Mesenchymal stem cell (in vitro differentiated cells and primary cell): ENCODE results near the gene CHD3.
A peak's percentile ranks its signal among the peaks of the same experiment; 100 is the strongest.

Experiments used
- DNase-seq: peaks from one replicate; pipeline ENCODE4 v3.0.0-alpha.2; 2013
- H2AFZ ChIP-seq: one replicate; pipeline ENCODE4 v1.6.1; 2013; ENCODE audit warnings: low read depth, mild to moderate bottlenecking, control low read depth, inconsistent platforms, low read length, moderate library complexity
- H2AK5ac ChIP-seq: 2 replicates; pipeline ENCODE4 v1.6.1; 2013; ENCODE audit warnings: low read length, moderate library complexity, mild to moderate bottlenecking, inconsistent platforms; ENCODE audit not compliant: severe bottlenecking
- H2BK120ac ChIP-seq: one replicate; pipeline ENCODE4 v1.6.1; 2013; ENCODE audit warnings: low read depth, mild to moderate bottlenecking, inconsistent platforms, low read length, moderate library complexity
- H2BK12ac ChIP-seq, 2 experiments: one replicate each; pipeline ENCODE4 v1.6.1; 2013; ENCODE audit warnings: inconsistent platforms in 2 of 2, low read length in 2 of 2, mild to moderate bottlenecking in 2 of 2, moderate library complexity in 2 of 2, control low read depth in 1 of 2
- H2BK15ac ChIP-seq: one replicate; pipeline ENCODE4 v1.6.1; 2013; ENCODE audit warnings: mild to moderate bottlenecking, low read depth, inconsistent platforms; ENCODE audit not compliant: poor library complexity, severe bottlenecking
- H2BK5ac ChIP-seq: 2 replicates; pipeline ENCODE4 v1.6.1; 2013; ENCODE audit warnings: low read depth, mild to moderate bottlenecking, low read length, control low read depth, inconsistent platforms; ENCODE audit not compliant: poor library complexity, severe bottlenecking
- H3K14ac ChIP-seq, 2 experiments: one replicate each; pipeline ENCODE4 v1.6.1; 2013; ENCODE audit warnings: inconsistent platforms in 2 of 2, low read length in 2 of 2, control low read depth in 1 of 2, mild to moderate bottlenecking in 1 of 2, moderate library complexity in 1 of 2
- H3K18ac ChIP-seq, 2 experiments: one replicate each; pipeline ENCODE4 v1.6.1; 2013; ENCODE audit warnings: inconsistent platforms in 2 of 2, low read length in 2 of 2, control low read depth in 1 of 2, low read depth in 1 of 2, mild to moderate bottlenecking in 1 of 2
- H3K23ac ChIP-seq, 2 experiments: one replicate each; pipeline ENCODE4 v1.6.1; 2013; ENCODE audit warnings: inconsistent platforms in 2 of 2, low read length in 2 of 2, mild to moderate bottlenecking in 2 of 2, moderate library complexity in 2 of 2, control low read depth in 1 of 2
- H3K27ac ChIP-seq: 2 replicates; pipeline ENCODE4 v1.5.1; 2013; ENCODE audit warnings: mild to moderate bottlenecking, moderate library complexity, low read length, control low read depth, inconsistent platforms; ENCODE audit not compliant: poor library complexity, severe bottlenecking
- H3K27me3 ChIP-seq, 2 experiments: 2 replicates each; pipeline versions ENCODE4 v1.6.1 to v1.7.0; 2013; ENCODE audit warnings: low read length in 2 of 2, mild to moderate bottlenecking in 2 of 2, moderate library complexity in 2 of 2, control low read depth in 1 of 2, inconsistent platforms in 1 of 2; ENCODE audit not compliant: control insufficient read depth in 1 of 2, insufficient read depth in 1 of 2
- H3K36me3 ChIP-seq, 2 experiments: 2 replicates each; pipeline versions ENCODE4 v1.6.1 to v1.7.0; 2013; ENCODE audit warnings: low read length in 2 of 2, control low read depth in 1 of 2, inconsistent platforms in 1 of 2, low read depth in 1 of 2, mild to moderate bottlenecking in 1 of 2; ENCODE audit not compliant: insufficient read depth in 2 of 2, control insufficient read depth in 1 of 2
- H3K4ac ChIP-seq, 2 experiments: one replicate each; pipeline ENCODE4 v1.6.1; 2013; ENCODE audit warnings: inconsistent platforms in 2 of 2, low read length in 2 of 2, mild to moderate bottlenecking in 2 of 2, moderate library complexity in 2 of 2, control low read depth in 1 of 2, low read depth in 1 of 2
- H3K4me1 ChIP-seq: 2 replicates; pipeline ENCODE4 v1.6.1; 2013; ENCODE audit warnings: low read depth, low read length, control low read depth; ENCODE audit not compliant: control insufficient read depth, insufficient read depth
- H3K4me2 ChIP-seq: 2 replicates; pipeline ENCODE4 v1.6.1; 2013; ENCODE audit warnings: low read length, mild to moderate bottlenecking, inconsistent platforms; ENCODE audit not compliant: poor library complexity, severe bottlenecking
- H3K4me3 ChIP-seq, 2 experiments: 2 replicates each; pipeline versions ENCODE4 v1.5.1 to v1.7.0; 2013; ENCODE audit warnings: low read length in 2 of 2, mild to moderate bottlenecking in 2 of 2, control low read depth in 1 of 2, low read depth in 1 of 2; ENCODE audit not compliant: insufficient read depth in 1 of 2
- H3K79me1 ChIP-seq: replicated peaks from 2 replicates; pipeline ENCODE4 v1.6.1; 2013; ENCODE audit warnings: mild to moderate bottlenecking, control low read depth, low read length, inconsistent platforms; ENCODE audit not compliant: poor library complexity, severe bottlenecking
- H3K9ac ChIP-seq: 2 replicates; pipeline ENCODE4 v1.7.0; 2013; ENCODE audit warnings: mild to moderate bottlenecking, low read length, moderate library complexity
- H3K9me3 ChIP-seq: 2 replicates; pipeline ENCODE4 v1.7.0; 2013; ENCODE audit warnings: mild to moderate bottlenecking, low read length; ENCODE audit not compliant: control insufficient read depth
- H4K8ac ChIP-seq: one replicate; pipeline ENCODE4 v1.6.1; 2013; ENCODE audit warnings: inconsistent platforms, mild to moderate bottlenecking, low read length, moderate library complexity
- H4K91ac ChIP-seq: one replicate; pipeline ENCODE4 v1.6.1; 2013; ENCODE audit warnings: mild to moderate bottlenecking, low read length, inconsistent platforms
- WGBS: methylation state at CpG from one replicate; pipeline ENCODE4 v1.1.7; 2013; ENCODE audit warnings: mixed read lengths; 5-methylcytosine and 5-hydroxymethylcytosine counted together

Gene CHD3

GRCh38 chr17:7885367-7886226 lies 3.0 kb upstream of the CHD3 start:
- peak overlapping the region; percentile 6 for H2AFZ ChIP-seq
- peaks cover 4% of the 10 kb centered on the region for H3K79me1 ChIP-seq
- peak overlapping the region; percentile 94 for H2BK120ac ChIP-seq
- peak overlapping the region; percentile 30 for H4K8ac ChIP-seq
- H3K4ac ChIP-seq, result peak overlapping the region; percentile 42 to 88
- peak; percentile 64 for DNase-seq
- peak overlapping the region; percentile 95 for H3K27ac ChIP-seq
- peaks cover 10 to 23% of the 10 kb centered on the region in 2 experiments for H3K36me3 ChIP-seq
- H3K4me3 ChIP-seq, result peak overlapping the region; percentile 70 to 94
- peak overlapping the region; percentile 91 for H3K9ac ChIP-seq
- H3K4me2 ChIP-seq, result peak overlapping the region; percentile 94
- peak overlapping the region; percentile 60 for H2BK15ac ChIP-seq
- peak overlapping the region; percentile 51 to 89 for H2BK12ac ChIP-seq
- peak overlapping the region; percentile 91 for H4K91ac ChIP-seq
- H3K23ac ChIP-seq, result peak overlapping the region in 1 of 2 experiments; percentile 16
- under 1% methylated on average over 46 of the region's 64 CpGs for WGBS
- H3K9me3 ChIP-seq, result no peaks in the 10 kb centered on the region
- H3K18ac ChIP-seq, result peak overlapping the region; percentile 74 to 96
- H3K27me3 ChIP-seq, result no peaks in the 10 kb centered on the region
- H3K4me1 ChIP-seq, result peaks cover 22% of the 10 kb centered on the region
- H3K14ac ChIP-seq, result peak overlapping the region in 1 of 2 experiments; percentile 100
- H2AK5ac ChIP-seq, result peak overlapping the region; percentile 14
- H2BK5ac ChIP-seq, result peak overlapping the region; percentile 93

GRCh38 chr17:7886227-7887037 lies 2.2 kb upstream of the CHD3 start:
- Histone ChIP-seq H2BK120ac (peak overlapping the region; percentile 84), H3K4me3 (peak overlapping the region; percentile 70 to 94), H2BK12ac (peak overlapping the region; percentile 72 to 89), H3K36me3 (peaks cover 18 to 23% of the 10 kb centered on the region in 2 experiments), H4K8ac (peak overlapping the region; percentile 12), H3K79me1 (peaks cover 13% of the 10 kb centered on the region), H2BK15ac (peak overlapping the region; percentile 91), H3K27ac (peak overlapping the region; percentile 95), H2BK5ac (peak overlapping the region; percentile 53), H2AK5ac (peak overlapping the region; percentile 98), H3K4me2 (peak overlapping the region; percentile 94), H3K9ac (peak overlapping the region; percentile 91), H3K9me3 (no peaks in the 10 kb centered on the region), H3K27me3 (no peaks in the 10 kb centered on the region), H3K23ac (no peak overlapping the region), H3K4ac (peak overlapping the region; percentile 46 to 88), H3K18ac (peak overlapping the region; percentile 96), H3K4me1 (peaks cover 22% of the 10 kb centered on the region), H4K91ac (peak overlapping the region; percentile 32), H2AFZ (no peak overlapping the region), H3K14ac (peak overlapping the region in 1 of 2 experiments; percentile 73)
- DNase-seq, result peak; percentile 61
- whole genome bisulfite sequencing, result 1% methylated on average over 28 of the region's 30 CpGs

GRCh38 chr17:7887038-7887481 lies 1.5 kb upstream of the CHD3 start:
- no peak overlapping the region for H2AFZ ChIP-seq
- peak overlapping the region; percentile 76 for H2BK5ac ChIP-seq
- DNase-seq, result no peak
- H3K4me2 ChIP-seq, result peak overlapping the region; percentile 94
- H3K9me3 ChIP-seq, result no peaks in the 10 kb centered on the region
- peaks cover 21% of the 10 kb centered on the region for H3K4me1 ChIP-seq
- H4K91ac ChIP-seq, result peak overlapping the region; percentile 32
- H3K4ac ChIP-seq, result peak overlapping the region; percentile 46 to 88
- peaks cover 17% of the 10 kb centered on the region for H3K79me1 ChIP-seq
- peak overlapping the region; percentile 84 for H2BK120ac ChIP-seq
- peak overlapping the region in 1 of 2 experiments; percentile 96 for H3K18ac ChIP-seq
- H3K27ac ChIP-seq, result peak overlapping the region; percentile 95
- peak overlapping the region; percentile 12 for H4K8ac ChIP-seq
- no peak overlapping the region for H3K23ac ChIP-seq
- peak overlapping the region; percentile 91 for H3K9ac ChIP-seq
- H3K14ac ChIP-seq, result no peak overlapping the region
- peaks cover 20 to 22% of the 10 kb centered on the region in 2 experiments for H3K36me3 ChIP-seq
- H2AK5ac ChIP-seq, result peak overlapping the region; percentile 98
- no peak overlapping the region for H2BK12ac ChIP-seq
- WGBS, result 0% methylated on average over 4 of the region's 8 CpGs
- H2BK15ac ChIP-seq, result no peak overlapping the region
- H3K27me3 ChIP-seq, result no peaks in the 10 kb centered on the region
- H3K4me3 ChIP-seq, result peak overlapping the region in 1 of 2 experiments; percentile 94
